ENCODE data around the gene RAD9A.
A peak's percentile ranks its signal among the peaks of the same experiment; 100 is the strongest.

RAD9A gene

GRCh38 chr11:67428052-67429001, 36.5 kb downstream of the RAD9A start, which contains the start of gene RPS6KB2:
RPS6KB2 (plus strand) TSS chr11:67428494; CDS start chr11:67428546, 52 bp downstream.
- peak; percentile 97 for DNase-seq

- no peak for DNase-seq
Measured at GRCh38 chr11:67429038-67429668, 37.4 kb downstream of the RAD9A start.

GRCh38 chr11:67429722-67430121, 37.9 kb downstream of the RAD9A start:
- DNase-seq, result no peak

GRCh38 chr11:67431346-67432249, 39.8 kb downstream of the RAD9A start:
- no peak for DNase-seq

GRCh38 chr11:67432655-67433349, 41.0 kb downstream of the RAD9A start:
- DNase-seq, result no peak

- DNase-seq, result no peak
Measured at GRCh38 chr11:67433536-67434394, 42.0 kb downstream of the RAD9A start.

GRCh38 chr11:67434395-67434881, 42.7 kb downstream of the RAD9A start:
- no peak for DNase-seq

GRCh38 chr11:67435031-67435726, 43.4 kb downstream of the RAD9A start:
- no peak for DNase-seq

GRCh38 chr11:67435727-67436458, 44.1 kb downstream of the RAD9A start:
- DNase-seq, result no peak

GRCh38 chr11:67436459-67437081, 44.8 kb downstream of the RAD9A start:
- no peak for DNase-seq

- DNase-seq, result peak; percentile 80
Measured at GRCh38 chr11:67437082-67437808, 45.5 kb downstream of the RAD9A start, which contains the start of gene PTPRCAP. PTPRCAP (minus strand) TSS chr11:67437682; CDS start chr11:67437619, 63 bp downstream.

- DNase-seq, result no peak
Measured at GRCh38 chr11:67437809-67438157, 46.0 kb downstream of the RAD9A start.

- DNase-seq, result peak; percentile 75
Measured at GRCh38 chr11:67438158-67438902, 46.5 kb downstream of the RAD9A start.

- no peak for DNase-seq
Measured at GRCh38 chr11:67439321-67440228, 47.8 kb downstream of the RAD9A start.

GRCh38 chr11:67440229-67441097, 48.7 kb downstream of the RAD9A start:
- DNase-seq, result no peak

Data from central memory CD4-positive, alpha-beta T cell (primary cell).